Uterus (tissue), 4 donors: ENCODE results near the gene SIAH1. TPM values are rescaled to one million over a fixed set of nuclear protein-coding genes. Genes with fewer than 3 reads are reported as not detected.

Experiments
- DNase-seq, 2 donors: peaks; one replicate each; pipeline ENCODE4 v3.0.0-alpha.2; 2019 to 2020
- H3K27ac ChIP-seq, 2 donors: fragments of 200-600 bp; sonication (generic); 1 replicate in 1 of 2; 2 replicates in 1 of 2; pipeline ENCODE4 v1.5.1; 2016 to 2018
- H3K27me3 ChIP-seq, 2 donors: fragments of 200-600 bp; sonication (generic); one replicate each; pipeline ENCODE4 v1.5.1; 2018 to 2019; ENCODE audit warnings: control low read depth in 1 of 2
- H3K36me3 ChIP-seq, 2 donors: fragments of 200-600 bp; sonication (generic); one replicate each; pipeline ENCODE4 v1.5.1; 2019; ENCODE audit warnings: control low read depth in 1 of 2
- H3K4me1 ChIP-seq, 2 donors: fragments of 200-600 bp; sonication (generic); one replicate each; pipeline ENCODE4 v1.5.1; 2018 to 2019; ENCODE audit warnings: control low read depth in 1 of 2
- H3K4me3 ChIP-seq, 2 donors: fragments of 200-600 bp; sonication (generic); 1 replicate in 1 of 2; 2 replicates in 1 of 2; pipeline ENCODE4 v1.5.1; 2018 to 2019; ENCODE audit warnings: mild to moderate bottlenecking in 1 of 2
- H3K9me3 ChIP-seq, 2 donors: fragments of 200-600 bp; sonication (generic); one replicate each; pipeline ENCODE4 v1.5.1; 2019; ENCODE audit warnings: control low read depth in 1 of 2
- CTCF ChIP-seq, 4 experiments: fragments of 200-600 bp in 2 of 4; fragments of 450-650 bp in 2 of 4; sonication (generic) in 2 of 4; IDR thresholded peaks; one replicate each; pipeline ENCODE4 v1.5.1; 2016 to 2019; ENCODE audit warnings: antibody characterized with exemption in 4 of 4, mild to moderate bottlenecking in 2 of 4, moderate library complexity in 1 of 4
- POLR2A ChIP-seq, 2 donors: fragments of 450-650 bp; IDR thresholded peaks; one replicate each; pipeline ENCODE4 v1.6.1; 2016; ENCODE audit warnings: antibody characterized with exemption in 2 of 2, mild to moderate bottlenecking in 1 of 2, moderate library complexity in 1 of 2
- intact Hi-C: fragments of 100-400 bp; cut with DNase I; formaldehyde crosslinking; loops from one replicate; pipeline ENCODE4 v1.15.1; 2023; ENCODE audit warnings: low total_unique reads
- total RNA-seq, 4 donors: library from RNA; depleted of rRNA in 3 of 4; stranded (reverse); fragments of >200 nt in 3 of 4; gene quantifications; one replicate each; pipeline versions ENCODE4 v1.1.0 to v1.2.4, GENCODE V29; 2014 to 2023
- donor health status: DM: yes; HTN: yes; CAD: no.

The SIAH1 gene
- total RNA-seq, 4 donors from 2014 or later, result 28.2 to 79.4 (median 41.6) TPM

GRCh38 chr16:48383877-48384519, 1.2 kb downstream of the SIAH1 start:
- intact Hi-C loops, result no loop called here
- no peaks in the 10 kb centered on the region for H3K36me3 ChIP-seq
- H3K4me3 ChIP-seq, result peak overlapping the region; percentile 40 to 99
- DNase-seq, result no peak
- H3K27me3 ChIP-seq, result no peaks in the 10 kb centered on the region
- peaks cover 0 to 5% of the 10 kb centered on the region in 2 donors for H3K4me1 ChIP-seq
- TF ChIP-seq POLR2A (IDR thresholded peaks at IDR 0.05) (no peak), CTCF (IDR thresholded peaks at IDR 0.05) (no peak)
- H3K9me3 ChIP-seq, result no peaks in the 10 kb centered on the region
- H3K27ac ChIP-seq, result peak overlapping the region; percentile 99 to 100

- H3K4me3 ChIP-seq, result peak overlapping the region; percentile 40 to 99
- no peak for DNase-seq
- no peaks in the 10 kb centered on the region for H3K36me3 ChIP-seq
- H3K27ac ChIP-seq, result peak overlapping the region; percentile 99 to 100
- no peaks in the 10 kb centered on the region for H3K27me3 ChIP-seq
- TF ChIP-seq POLR2A (IDR thresholded peaks at IDR 0.05) (no peak), CTCF (IDR thresholded peaks at IDR 0.05) (no peak)
- peaks cover 0 to 5% of the 10 kb centered on the region in 2 donors for H3K4me1 ChIP-seq
- intact Hi-C loops, result no loop called here
- no peaks in the 10 kb centered on the region for H3K9me3 ChIP-seq
Observed at GRCh38 chr16:48383009-48383876, 2.0 kb downstream of the SIAH1 start.

GRCh38 chr16:48382131-48382530, 3.1 kb downstream of the SIAH1 start:
- no peaks in the 10 kb centered on the region for H3K9me3 ChIP-seq
- peaks cover 0 to 5% of the 10 kb centered on the region in 2 donors for H3K4me1 ChIP-seq
- TF ChIP-seq CTCF (IDR thresholded peaks at IDR 0.05) (no peak), POLR2A (IDR thresholded peaks at IDR 0.05) (no peak)
- intact Hi-C loops, result no loop called here
- H3K4me3 ChIP-seq, result no peak overlapping the region
- H3K27me3 ChIP-seq, result no peaks in the 10 kb centered on the region
- H3K36me3 ChIP-seq, result no peaks in the 10 kb centered on the region
- DNase-seq, result no peak
- peak overlapping the region in 1 of 2 donors; percentile 99 for H3K27ac ChIP-seq

GRCh38 chr16:48381201-48381600, 4.0 kb downstream of the SIAH1 start:
- Histone ChIP-seq H3K27ac (no peak overlapping the region), H3K27me3 (no peaks in the 10 kb centered on the region), H3K4me3 (no peak overlapping the region), H3K4me1 (peaks cover 0 to 5% of the 10 kb centered on the region in 2 donors), H3K36me3 (no peaks in the 10 kb centered on the region), H3K9me3 (no peaks in the 10 kb centered on the region)
- DNase-seq, result no peak
- no peak for TF ChIP-seq CTCF (IDR thresholded peaks at IDR 0.05)
- TF ChIP-seq POLR2A (IDR thresholded peaks at IDR 0.05), result no peak
- intact Hi-C loops, result no loop called here

GRCh38 chr16:48378836-48379235, 6.4 kb downstream of the SIAH1 start:
- no peaks in the 10 kb centered on the region for H3K36me3 ChIP-seq
- TF ChIP-seq CTCF (IDR thresholded peaks at IDR 0.05), result no peak
- H3K4me1 ChIP-seq, result peaks cover 0 to 8% of the 10 kb centered on the region in 2 donors
- H3K4me3 ChIP-seq, result no peak overlapping the region
- intact Hi-C loops, result no loop called here
- H3K27me3 ChIP-seq, result no peaks in the 10 kb centered on the region
- no peak overlapping the region for H3K27ac ChIP-seq
- no peak for DNase-seq
- no peaks in the 10 kb centered on the region for H3K9me3 ChIP-seq
